ENCODE data around the gene CACNA1G.
A peak's percentile ranks its signal among the peaks of the same experiment; 100 is the strongest.

The CACNA1G gene

DNA sequence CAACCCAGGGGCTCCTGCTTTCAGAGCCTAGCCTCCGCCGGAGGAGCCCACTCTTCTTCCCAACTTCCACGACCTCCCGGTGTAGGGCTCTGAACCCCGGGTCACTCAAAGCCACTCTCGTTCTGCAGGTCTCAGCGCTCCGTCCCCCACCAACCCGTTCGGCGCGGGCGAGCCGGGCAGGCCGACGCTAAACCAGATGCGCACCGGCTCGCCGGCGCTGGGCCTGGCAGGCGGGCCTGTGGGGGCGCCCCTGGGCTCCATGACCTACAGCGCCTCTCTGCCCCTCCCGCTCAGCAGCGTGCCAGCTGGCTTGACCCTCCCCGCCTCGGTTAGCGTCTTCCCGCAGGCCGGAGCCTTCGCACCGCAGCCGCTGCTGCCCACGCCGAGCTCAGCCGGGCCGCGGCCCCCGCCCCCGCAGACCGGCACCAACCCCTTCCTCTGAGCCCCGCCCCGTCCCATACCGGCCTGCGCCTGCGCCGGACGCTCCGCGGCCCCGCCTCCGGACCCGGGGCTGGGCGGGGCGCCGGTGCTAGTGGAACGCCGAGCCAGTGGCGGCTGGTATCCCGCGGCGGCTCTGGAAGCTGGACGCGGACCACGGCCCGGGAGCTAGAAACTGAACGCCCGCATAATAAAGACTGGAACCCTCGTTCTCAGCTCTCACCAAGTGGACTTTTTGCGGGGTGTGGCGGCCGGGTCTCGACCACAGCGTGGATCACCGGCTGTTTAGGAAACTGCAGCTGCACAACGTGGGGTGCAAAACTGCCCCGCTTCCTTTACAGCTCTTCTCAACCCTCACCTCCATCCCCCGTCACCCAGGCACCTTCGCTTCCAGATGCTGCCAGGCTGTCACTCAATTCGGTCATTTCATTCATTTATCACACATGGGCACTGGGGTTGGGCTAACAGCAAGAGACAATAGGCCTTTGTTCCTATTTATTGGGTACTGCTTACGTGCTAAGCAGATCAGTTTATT is 18.5 kb upstream of the CACNA1G start:
- H3K27me3 ChIP-seq (replicated peaks; ENCODE audit: control insufficient read depth, insufficient read depth, low read length) = no peaks in the 10 kb centered on the region
- TF ChIP-seq, protein P1, sequence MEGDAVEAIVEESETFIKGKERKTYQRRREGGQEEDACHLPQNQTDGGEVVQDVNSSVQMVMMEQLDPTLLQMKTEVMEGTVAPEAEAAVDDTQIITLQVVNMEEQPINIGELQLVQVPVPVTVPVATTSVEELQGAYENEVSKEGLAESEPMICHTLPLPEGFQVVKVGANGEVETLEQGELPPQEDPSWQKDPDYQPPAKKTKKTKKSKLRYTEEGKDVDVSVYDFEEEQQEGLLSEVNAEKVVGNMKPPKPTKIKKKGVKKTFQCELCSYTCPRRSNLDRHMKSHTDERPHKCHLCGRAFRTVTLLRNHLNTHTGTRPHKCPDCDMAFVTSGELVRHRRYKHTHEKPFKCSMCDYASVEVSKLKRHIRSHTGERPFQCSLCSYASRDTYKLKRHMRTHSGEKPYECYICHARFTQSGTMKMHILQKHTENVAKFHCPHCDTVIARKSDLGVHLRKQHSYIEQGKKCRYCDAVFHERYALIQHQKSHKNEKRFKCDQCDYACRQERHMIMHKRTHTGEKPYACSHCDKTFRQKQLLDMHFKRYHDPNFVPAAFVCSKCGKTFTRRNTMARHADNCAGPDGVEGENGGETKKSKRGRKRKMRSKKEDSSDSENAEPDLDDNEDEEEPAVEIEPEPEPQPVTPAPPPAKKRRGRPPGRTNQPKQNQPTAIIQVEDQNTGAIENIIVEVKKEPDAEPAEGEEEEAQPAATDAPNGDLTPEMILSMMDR (IDR thresholded peaks at IDR 0.05; ENCODE audit: insufficient read depth, low read length, poor library complexity, severe bottlenecking) = peak; percentile 24
- no peaks in the 10 kb centered on the region for H3K36me3 ChIP-seq (ENCODE audit: control insufficient read depth, insufficient read depth, low read length)
- H3K4me3 ChIP-seq (replicated peaks; ENCODE audit: low read depth, low read length) = peak overlapping the region; percentile 64
- peak; percentile 87 for DNase-seq (ENCODE audit: extremely low read depth, insufficient read length)

DNA sequence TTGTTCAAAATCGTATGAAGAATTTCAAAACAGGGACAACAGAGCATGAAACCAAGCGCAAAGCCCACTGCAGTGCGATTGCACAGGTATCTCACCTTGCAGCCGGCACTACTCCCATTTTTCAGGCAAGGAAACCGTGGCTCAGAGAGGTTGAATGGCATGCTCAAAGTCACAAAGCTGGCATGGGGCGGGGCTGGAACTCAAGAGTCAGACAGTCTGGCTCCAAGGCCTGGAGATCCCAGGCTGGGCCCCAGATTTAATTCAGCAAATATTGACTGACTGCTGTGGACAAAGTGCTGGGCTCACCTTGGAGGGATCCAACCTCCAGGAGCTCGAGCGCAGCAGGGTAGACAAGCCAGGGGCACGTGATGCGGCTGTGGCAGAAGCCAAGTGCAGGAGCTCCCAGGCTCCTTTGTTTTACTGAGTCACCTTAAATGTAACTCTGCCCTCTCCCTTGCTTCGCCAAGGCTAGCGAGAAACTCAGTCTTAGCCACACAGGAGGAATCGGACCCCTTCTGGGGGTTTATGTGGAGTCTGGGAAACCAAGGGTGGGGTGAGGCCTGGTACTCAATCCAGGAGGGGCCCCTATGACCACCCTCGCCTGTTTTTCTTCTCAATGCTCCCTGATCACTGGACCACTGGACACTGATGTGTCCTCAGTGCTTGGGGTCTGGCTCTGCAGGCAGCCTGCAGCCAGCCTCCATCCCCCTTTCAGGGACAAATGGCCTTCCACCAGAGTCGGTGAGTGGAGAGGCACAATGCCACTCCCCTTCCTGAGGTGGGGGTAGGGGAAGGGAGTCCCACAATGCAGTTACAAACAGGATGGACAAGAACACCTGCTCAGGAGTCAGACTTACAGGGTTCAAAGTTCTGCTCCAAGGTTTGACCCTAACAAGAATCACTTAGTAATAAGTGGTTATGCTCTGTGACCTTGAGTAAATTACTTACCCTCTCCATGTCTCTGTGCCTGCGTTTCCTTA is 17.4 kb upstream of the CACNA1G start:
- H3K36me3 ChIP-seq (ENCODE audit: control insufficient read depth, insufficient read depth, low read length) = no peaks in the 10 kb centered on the region
- H3K4me3 ChIP-seq (replicated peaks; ENCODE audit: low read depth, low read length) = no peak overlapping the region
- TF ChIP-seq, protein P1 (IDR thresholded peaks at IDR 0.05; ENCODE audit: insufficient read depth, low read length, poor library complexity, severe bottlenecking) = no peak
- no peaks in the 10 kb centered on the region for H3K27me3 ChIP-seq (replicated peaks; ENCODE audit: control insufficient read depth, insufficient read depth, low read length)
- no peak for DNase-seq (ENCODE audit: extremely low read depth, insufficient read length)

DNA sequence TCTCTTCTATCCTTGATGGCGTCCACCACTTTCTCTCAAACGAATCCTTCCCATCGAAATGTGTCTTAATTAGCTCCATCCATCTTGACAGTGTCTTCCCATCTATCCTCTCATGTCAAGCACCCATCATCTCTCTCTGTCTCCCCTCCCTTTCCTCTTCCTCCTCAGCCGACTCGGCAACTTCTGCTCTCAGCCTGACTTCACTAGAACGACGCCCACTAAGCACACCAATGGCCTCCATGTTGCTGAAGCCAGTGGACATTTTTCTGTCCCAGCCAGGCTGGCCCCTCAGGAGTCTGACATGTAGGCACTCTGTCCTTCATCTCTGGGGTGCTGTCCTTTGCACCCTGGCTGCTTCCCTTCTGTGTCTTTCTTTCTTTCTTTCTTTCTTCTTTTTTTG is 16.0 kb upstream of the CACNA1G start:
- DNase-seq (ENCODE audit: extremely low read depth, insufficient read length) = no peak
- Histone ChIP-seq H3K36me3 (ENCODE audit: control insufficient read depth, insufficient read depth, low read length) (peaks cover 4% of the 10 kb centered on the region), H3K27me3 (replicated peaks; ENCODE audit: control insufficient read depth, insufficient read depth, low read length) (no peaks in the 10 kb centered on the region), H3K4me3 (replicated peaks; ENCODE audit: low read depth, low read length) (no peak overlapping the region)
- TF ChIP-seq, protein P1 (IDR thresholded peaks at IDR 0.05; ENCODE audit: insufficient read depth, low read length, poor library complexity, severe bottlenecking) = no peak

DNA sequence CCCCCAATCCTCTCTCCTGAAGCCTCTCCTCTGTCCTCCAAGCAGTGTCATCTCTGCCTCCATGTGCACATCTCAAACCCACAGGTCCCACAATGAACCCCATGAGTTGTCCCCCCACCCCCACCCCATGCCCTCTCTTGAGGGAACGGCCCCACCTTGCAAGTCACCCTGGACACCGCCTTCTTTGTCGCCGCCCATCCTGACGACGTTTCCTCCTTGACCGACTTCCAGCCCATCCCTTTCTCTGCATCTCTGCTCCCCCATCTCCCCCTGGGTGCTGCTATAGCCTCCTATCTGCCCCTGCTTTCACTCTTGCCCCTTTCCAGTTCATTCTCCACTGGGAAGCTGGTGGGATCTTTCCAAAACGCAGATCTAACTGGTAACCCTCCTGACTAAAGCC is 15.2 kb upstream of the CACNA1G start:
- no peak for DNase-seq (ENCODE audit: extremely low read depth, insufficient read length)
- H3K4me3 ChIP-seq (replicated peaks; ENCODE audit: low read depth, low read length) = no peak overlapping the region
- TF ChIP-seq, protein P1 (IDR thresholded peaks at IDR 0.05; ENCODE audit: insufficient read depth, low read length, poor library complexity, severe bottlenecking) = no peak
- no peaks in the 10 kb centered on the region for H3K27me3 ChIP-seq (replicated peaks; ENCODE audit: control insufficient read depth, insufficient read depth, low read length)
- peaks cover 7% of the 10 kb centered on the region for H3K36me3 ChIP-seq (ENCODE audit: control insufficient read depth, insufficient read depth, low read length)

DNA sequence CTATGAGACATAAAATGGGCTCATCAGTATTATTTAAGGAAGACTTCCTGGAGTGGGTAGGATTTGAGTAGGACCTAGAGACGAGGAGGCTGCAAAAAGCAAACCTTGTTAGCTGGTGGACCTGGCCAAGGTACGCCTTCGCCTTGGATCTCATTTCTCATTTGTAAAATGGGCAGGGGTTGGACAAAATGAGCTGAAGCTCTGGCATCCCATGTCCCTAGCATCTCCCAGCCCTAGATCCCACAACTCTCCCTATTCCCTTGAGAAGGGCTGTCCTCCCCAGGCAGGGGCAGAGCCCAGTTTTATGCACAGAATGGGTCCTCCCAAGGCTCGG is 13.8 kb upstream of the CACNA1G start:
- no peaks in the 10 kb centered on the region for H3K27me3 ChIP-seq (replicated peaks; ENCODE audit: control insufficient read depth, insufficient read depth, low read length)
- TF ChIP-seq, protein P1 (IDR thresholded peaks at IDR 0.05; ENCODE audit: insufficient read depth, low read length, poor library complexity, severe bottlenecking) = no peak
- H3K36me3 ChIP-seq (ENCODE audit: control insufficient read depth, insufficient read depth, low read length) = peaks cover 11% of the 10 kb centered on the region
- DNase-seq (ENCODE audit: extremely low read depth, insufficient read length) = no peak
- H3K4me3 ChIP-seq (replicated peaks; ENCODE audit: low read depth, low read length) = no peak overlapping the region; the same call in 1 of the 2 replicates

Data from GM06990 (cell line).